Stimulated activated CD4-positive, alpha-beta T cell treated with anti-CD3 and anti-CD28 coated beads, TNF-alpha, amount 100 ng/mL, for 4 hours (primary cell): Measurements from ENCODE around the gene KNSTRN.

ENCODE experiments used
- DNase-seq, 3 experiments: peaks; one replicate each; pipeline ENCODE4 v3.0.0-alpha.2; 2020; ENCODE audit warnings: low read depth in 3 of 3

The KNSTRN gene

DNA sequence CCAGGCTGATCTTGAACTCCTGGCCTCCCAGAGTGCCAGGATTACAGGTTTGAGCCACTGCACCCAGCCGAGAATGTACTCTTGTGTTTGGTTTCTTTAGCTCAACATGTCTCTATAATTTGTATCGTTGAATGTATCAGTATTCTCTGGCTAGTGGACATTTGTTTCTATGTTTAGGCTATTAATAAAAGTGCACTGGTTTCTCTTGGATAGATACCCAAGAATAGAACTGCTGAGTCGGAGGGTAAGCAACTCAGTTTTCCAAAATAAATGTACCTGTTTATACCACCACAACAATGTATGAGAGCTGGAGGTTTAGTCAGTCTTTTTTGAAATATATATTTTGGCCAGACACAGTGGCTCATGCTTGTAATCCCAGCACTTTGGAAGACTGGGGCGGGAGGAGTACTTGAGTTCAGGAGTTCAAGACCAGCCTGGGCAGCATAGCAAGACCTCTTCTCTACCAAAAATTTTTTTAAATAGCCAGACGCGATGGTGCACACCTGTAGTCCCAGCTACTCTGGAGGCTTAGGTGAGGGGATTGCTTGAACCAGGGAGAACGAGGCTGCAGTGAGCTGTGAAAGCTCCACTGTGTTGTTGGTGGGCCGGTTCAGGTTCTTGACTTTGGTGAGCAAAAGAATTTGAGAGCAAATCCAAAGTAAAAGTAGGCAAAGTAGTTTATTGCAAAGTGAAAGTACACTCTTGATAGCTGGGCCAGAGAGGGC is 15.3 kb downstream of the KNSTRN start:
- no peak for DNase-seq

DNA sequence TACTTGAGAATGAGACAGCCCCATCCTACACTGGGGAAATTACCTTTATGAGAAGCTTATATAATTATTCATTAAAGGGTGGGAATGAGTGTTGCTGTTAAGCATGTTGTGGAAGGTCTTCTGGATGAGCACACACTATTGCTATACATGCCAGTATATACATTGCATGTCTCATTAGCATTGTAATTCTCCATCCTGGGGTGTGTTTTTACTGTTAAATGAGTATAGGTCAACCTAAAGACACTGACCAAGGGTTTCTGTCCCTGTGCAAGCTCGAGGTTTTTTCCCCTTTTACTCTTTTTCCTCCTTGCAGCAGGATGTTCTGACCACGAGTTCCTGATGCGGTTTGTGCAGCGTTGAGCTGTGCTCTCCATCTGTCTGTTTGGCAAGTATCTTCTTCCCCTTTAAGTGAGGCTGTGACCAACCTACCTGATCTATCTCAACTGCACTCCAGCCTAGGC is 15.9 kb downstream of the KNSTRN start:
- DNase-seq = no peak

DNA sequence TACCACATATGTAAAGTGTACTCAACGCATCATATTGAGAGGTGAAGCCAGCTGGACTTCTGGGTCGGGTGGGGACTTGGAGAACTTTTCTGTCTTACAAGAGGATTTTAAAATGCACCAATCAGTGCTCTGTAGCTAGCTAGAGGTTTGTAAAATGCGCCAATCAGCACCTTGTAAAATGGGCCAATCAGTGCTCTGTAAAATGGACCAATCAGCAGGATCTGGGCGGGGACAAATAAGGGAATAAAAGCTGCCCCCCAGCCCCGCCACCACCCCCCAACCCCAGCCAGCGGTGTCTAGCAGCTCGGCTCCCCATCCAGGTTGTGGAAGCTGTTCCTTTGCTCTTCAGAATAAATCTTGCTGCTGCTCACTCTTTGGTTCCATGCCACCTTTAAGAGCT is 16.8 kb downstream of the KNSTRN start:
- DNase-seq = no peak

DNA sequence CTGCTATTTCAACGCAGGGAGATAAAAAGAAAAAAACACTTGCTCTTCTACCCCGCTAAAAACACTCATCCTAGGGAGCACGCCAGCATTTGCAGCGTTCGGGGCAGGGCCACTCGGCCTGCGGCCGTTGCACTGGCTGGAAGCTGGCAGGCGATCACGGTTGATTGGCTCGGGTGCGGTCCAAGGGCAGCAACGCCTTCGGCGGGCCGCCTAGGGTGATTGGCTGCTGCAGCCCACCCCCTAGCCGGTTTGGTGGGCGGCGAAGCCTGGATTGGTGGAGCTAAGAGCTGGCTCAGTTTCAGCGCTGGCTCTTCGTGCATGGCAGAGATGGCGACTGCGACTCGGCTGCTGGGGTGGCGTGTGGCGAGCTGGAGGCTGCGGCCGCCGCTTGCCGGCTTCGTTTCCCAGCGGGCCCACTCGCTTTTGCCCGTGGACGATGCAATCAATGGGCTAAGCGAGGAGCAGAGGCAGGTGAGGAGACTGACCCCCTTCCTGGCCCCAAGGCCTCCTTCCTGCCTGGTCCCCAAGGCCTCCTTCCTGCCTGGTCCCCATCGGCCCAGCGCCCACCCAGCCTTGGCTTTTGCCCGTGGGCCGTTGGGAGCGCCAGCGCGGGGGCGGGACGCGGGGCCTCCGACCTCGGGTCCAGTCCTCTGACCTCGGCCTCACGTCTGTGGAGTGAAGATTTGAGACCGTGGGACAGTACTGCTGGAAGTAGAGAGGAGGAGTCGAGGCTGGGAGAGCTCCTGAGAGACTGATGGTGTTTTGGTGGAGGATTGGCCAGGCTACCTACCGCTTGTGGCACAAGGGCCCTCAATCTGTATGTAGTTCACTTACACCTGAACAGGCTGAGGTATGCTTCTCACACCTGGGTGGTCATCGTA is 23.2 kb downstream of the KNSTRN start, which contains the start of gene IVD:
IVD (plus strand) TSS at position 295 of the 881 bp plus-strand sequence; CDS start at position 328, 33 bp downstream.
- peak; percentile 69 to 75 (median 70) for DNase-seq

DNA sequence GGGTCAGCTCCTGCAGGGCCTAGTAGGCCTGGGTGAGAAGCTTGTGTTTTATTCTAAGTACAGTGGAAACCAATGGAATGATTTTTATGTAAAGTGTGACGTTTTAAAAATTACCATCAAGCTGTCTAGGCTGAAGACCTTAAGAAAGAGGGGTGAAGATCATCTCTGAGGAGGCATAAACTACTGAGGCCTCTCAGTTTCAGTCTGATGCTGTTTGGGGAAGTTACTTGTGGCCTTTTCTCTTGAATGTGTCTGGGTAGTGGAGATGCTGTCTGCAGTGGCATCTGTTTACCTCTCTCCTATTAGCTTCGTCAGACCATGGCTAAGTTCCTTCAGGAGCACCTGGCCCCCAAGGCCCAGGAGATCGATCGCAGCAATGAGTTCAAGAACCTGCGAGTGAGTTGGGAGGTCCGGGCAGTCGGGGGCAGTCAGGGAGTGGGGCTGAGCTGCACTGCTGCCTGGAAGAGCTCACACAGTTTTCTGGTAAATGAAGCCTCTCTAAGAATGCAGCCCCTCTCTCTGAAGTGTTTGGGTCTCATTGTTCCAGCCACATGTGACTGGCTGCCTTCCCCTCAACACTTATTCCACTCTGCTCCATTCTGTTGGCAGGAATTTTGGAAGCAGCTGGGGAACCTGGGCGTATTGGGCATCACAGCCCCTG is 24.9 kb downstream of the KNSTRN start:
- DNase-seq = no peak

DNA sequence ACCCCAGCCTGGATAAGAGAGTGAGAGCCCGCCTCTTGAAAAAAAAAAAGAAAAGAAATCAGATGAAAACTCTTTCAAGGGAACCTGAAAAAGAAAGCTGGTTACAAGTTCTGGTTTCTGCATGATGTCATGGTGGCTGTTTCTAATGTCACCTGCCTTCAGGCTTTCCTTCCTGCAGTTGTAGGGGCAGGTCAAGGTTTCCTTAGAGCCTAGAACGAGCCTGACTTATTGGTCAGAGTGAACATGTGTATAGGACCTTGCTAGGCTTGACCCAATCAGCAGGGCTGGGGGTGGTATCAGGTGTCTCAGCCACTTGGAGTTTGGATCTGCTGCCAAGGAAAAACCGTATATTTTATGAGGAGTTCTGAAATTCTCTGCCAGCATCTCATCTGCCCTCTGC is 26.8 kb downstream of the KNSTRN start:
- no peak for DNase-seq

DNA sequence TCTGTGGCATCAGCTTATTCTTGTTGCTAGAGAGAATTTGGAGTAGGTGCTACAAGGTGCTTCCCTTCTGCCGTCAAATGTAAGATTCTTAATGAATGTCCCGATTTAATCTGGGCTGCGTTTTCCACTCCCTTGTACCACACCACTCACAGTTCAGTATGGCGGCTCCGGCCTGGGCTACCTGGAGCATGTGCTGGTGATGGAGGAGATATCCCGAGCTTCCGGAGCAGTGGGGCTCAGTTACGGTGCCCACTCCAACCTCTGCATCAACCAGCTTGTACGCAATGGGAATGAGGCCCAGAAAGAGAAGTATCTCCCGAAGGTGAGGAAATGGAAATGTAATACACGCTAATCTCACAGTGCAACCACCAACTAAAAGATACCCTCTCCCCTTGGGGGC is 28.0 kb downstream of the KNSTRN start:
- DNase-seq = no peak

DNA sequence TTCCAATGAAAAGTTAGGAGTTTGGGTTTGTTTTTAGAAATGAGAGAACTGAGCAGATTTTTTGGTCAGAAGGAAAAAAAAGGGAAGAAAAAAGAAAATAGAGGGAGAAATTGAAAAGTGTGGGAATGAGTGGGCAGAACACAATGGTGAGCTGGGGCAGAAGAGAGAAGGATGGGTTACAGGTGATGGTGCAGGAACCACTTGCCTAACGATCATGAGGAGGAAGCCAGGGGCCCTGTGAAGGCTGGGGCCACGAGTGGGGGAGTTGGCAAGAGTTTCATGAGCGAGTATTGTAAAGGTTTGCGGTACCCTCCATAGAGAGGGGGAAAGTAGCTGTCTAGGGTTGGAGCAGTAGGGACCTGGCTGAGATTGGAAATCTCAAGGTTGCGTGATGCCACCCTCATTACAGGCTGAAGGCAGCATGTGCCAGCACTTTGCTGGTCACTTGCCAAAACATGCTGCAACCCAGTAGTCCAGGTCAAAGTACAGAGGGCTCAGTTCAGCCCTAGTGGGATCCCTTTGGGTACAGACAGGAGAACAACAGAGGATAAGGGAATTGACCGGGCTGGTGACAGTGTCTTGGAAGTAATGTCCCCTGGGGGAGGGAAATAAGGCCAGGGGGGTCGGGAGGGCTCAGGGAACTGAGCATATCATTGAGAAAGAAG is 29.7 kb downstream of the KNSTRN start:
- no peak for DNase-seq

DNA sequence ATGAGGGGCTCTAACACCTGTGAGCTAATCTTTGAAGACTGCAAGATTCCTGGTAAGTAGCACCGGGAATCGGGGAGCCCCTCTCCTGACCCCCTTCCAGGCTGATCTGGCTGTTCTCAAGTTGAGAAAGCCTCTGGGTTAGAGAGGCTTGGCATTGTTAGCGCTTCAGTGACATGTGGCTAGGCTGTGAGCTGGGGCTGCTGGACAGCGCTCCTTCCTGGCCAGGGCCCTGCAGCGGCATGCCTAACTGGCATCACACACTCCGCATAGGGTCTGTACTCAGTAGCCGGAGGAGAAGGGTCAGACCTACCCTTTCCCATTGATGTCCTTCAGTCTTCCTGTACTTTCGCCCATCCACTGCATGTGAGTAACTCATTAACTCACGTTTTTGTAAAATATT is 30.5 kb downstream of the KNSTRN start:
- no peak for DNase-seq

DNA sequence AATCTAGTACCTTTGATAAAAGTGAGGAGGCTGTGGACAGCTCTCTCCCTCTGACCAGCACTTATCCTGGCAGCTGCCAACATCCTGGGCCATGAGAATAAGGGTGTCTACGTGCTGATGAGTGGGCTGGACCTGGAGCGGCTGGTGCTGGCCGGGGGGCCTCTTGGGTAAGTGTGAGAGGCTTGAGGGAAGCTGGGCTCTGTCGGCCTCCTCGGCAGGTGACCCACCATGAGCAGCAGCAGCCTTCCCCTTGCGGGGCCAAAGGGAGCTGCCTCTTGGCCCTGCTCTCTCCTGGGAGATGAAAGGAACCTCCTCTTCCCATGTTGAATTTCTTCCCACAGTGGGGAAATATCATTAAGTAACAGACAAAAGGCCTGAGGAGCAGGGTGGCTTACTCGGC is 32.3 kb downstream of the KNSTRN start:
- DNase-seq = no peak

DNA sequence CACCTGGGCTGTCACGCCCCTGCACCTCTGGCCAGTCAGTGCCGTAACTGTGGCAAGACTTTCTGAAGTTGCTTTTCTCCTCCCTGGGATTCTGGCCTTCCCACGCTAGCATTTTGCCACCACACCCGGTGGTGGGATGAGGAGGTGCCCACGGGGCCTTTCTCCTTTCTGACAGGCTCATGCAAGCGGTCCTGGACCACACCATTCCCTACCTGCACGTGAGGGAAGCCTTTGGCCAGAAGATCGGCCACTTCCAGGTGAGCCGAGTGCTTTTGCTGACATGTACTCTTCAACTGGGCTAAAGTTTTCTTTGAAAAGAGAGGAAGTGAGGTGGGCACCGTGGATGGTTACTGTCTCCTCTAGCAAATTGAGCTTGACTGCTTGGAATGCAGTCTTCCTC is 32.7 kb downstream of the KNSTRN start:
- DNase-seq = no peak

DNA sequence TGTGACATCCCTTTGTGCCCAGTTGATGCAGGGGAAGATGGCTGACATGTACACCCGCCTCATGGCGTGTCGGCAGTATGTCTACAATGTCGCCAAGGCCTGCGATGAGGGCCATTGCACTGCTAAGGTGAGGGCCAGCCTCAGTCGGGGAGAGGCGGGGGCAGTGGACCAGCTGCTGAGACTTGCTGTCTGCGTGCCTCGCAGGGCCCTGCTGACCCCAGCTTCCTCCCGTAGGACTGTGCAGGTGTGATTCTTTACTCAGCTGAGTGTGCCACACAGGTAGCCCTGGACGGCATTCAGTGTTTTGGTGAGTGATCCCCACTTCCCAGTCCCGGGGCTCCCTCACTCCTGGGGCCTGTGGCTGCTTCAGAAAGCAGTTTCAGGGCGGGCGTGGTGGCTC is 33.5 kb downstream of the KNSTRN start:
- no peak for DNase-seq

DNA sequence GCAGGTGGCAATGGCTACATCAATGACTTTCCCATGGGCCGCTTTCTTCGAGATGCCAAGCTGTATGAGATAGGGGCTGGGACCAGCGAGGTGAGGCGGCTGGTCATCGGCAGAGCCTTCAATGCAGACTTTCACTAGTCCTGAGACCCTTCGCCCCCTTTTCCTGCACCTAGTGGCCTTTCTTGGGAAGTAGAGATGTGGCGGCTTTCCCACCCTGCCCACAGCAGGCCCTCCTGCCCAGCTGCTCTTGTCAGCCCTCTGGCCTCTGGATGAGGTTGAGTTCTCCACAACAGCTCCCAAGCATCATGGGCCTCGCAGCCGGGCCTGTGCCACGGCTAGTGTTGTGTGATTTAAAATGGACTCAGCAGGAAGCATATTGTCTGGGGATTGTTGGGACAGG is 35.6 kb downstream of the KNSTRN start:
- DNase-seq = no peak

DNA sequence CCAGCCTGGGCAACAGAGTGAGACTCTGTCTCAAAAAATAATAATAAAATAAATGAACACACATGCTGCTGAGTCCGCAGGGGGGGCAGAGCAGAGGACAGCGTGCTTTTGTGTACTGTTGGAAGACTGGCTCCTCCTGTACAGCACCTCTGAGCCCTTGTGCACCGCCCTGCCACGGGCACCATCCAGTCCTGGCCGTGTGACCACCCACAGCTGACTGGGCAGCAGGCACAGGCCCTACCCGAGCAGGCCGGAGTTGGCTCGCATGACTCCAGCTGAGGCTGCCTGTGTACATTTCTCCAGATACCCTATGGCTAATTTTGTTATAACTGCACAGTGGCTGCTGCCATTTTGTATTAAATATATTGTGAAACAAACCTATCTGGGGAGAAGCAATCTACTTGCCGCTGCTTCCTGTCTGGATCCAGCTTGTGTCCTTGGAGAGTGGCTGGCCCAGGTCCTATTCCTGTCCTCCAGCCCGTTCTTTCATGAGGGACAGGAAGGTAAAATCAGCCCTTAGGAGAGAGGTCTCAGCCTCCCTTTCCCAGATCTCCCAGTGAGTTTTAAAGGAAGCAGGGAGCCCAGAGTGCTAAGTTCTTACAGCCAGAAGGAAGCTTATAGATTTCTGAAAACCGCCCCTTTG is 37.7 kb downstream of the KNSTRN start:
- no peak for DNase-seq

DNA sequence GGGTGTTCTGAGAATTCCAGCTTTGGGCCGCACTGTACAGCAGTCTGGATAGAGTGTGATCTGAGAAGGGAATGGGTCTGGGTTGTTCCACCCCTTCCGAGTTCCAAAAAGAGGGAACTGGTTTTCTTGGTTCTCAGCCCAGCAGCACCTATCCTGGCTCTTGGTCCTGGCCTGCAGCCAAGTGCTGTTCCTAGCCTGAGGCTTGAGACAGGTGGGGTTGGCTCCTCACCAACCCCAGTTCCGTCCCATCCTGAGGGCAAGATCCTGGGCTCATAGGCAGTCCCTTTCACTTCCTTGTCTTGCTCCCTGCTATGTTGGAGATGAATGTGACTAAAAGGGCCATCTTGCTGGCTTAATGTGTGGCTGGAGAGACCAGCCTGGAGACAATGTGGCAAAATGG is 38.3 kb downstream of the KNSTRN start:
- no peak for DNase-seq

DNA sequence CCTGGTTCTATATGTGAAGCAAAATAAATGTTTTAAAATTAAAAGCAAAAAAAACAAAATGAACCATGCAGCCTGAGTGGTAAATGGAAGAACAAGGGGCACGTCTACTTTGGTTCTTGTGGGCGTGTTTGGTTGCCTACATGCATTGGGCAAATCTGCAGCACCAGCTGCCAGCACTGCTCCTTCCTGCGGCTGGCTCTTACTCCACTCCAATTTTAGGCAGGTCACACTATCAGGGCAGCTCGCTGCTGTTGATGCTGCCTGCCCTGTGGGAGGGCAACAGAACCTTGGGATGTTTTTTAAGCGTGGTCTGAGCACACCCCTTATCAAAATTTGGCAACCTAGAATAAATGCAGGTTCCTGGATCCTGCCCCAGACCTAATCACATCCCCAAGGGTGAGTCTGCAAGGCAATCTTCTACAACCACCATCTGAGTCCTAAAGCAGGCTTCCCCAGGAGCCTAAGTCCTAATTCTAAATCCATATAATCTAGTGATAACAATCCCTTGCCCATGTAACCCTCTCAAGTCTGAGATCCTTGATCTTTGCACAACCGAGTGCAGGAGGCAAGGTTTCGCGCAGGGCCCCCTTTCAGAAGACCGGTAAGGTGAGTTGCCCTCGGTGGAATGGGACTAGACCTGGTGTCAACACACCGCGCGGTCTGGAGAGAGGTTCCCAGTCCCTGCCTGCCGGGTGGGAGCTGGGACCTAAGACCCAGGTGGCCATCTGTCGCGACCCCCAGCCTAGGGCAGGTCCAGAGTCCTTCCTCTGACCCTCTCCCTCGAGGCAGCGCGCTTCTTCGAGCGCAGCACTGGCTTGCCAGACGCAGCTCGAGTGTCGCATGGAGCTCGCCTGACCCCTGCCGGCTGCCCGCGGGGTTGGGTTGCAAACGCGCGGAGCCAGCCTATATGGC is 39.0 kb downstream of the KNSTRN start:
- peak; percentile 70 to 75 (median 70) for DNase-seq

DNA sequence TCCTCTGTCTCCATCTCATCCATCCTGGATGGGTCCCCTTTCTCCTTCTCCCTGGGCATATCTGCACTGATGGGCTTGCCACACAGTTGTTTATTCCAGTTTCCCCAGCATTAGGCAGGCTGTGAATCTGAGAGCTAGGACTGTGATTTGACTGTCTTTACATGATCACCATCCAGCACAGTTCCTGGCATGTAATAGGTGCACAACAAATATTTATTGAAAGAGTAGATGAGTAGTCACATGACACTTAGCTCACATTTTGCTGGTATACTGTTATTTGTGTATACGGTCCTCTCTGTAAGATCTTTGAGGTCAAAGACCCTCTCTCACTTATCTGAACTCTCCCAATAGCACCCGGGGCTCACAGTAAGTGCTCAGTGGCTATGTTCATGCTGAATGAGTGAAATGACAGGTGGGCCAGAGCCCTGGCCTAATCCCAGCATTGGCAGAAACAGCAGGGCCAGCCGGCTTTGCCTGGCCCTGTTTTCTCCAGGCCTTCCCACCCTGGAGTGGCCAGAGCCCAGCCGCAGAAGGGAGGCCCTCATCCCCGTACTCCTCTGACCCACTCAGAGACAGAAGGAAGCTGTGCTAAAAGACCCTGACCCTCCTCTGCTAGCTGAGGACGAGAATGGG is 42.1 kb downstream of the KNSTRN start:
- no peak for DNase-seq

DNA sequence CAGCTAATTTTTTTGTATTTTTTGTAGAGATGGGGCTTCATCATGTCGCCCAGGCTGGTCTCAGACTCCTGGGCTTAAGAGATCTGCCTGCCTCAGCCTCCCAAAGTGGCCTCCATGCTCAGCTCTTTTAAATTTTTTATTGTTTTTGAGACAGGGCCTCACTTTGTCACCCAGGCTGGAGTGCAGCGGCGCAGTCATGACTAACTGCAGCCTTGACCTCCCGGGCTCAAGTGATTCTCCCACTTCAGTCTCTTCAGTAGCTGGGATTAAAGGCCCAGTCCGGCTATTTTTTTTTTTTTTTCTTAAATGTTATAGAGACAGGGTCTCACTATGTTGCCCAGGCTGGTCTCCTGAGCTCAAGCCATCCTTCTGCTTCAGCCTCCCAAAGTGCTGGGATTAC is 43.2 kb downstream of the KNSTRN start:
- no peak for DNase-seq

DNA sequence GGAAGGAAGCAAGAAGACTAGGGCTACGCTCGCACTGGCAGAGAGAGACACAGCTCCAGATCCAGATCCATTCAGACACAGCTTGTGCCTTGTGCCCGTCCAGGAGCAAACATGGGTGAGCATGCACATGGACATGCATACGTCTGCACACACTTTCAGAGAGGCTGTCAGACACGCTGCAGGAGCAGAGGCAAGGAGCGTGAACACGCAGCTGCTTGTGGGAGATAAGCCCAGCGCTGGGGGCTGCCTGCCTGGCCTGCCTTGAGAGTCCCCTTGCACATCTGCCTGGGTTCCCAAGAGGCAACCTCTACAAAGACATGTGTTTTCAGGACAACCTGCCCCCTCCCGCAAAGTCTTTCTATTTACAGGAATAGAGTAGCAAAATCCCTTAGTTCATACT is 44.7 kb downstream of the KNSTRN start:
- no peak for DNase-seq

DNA sequence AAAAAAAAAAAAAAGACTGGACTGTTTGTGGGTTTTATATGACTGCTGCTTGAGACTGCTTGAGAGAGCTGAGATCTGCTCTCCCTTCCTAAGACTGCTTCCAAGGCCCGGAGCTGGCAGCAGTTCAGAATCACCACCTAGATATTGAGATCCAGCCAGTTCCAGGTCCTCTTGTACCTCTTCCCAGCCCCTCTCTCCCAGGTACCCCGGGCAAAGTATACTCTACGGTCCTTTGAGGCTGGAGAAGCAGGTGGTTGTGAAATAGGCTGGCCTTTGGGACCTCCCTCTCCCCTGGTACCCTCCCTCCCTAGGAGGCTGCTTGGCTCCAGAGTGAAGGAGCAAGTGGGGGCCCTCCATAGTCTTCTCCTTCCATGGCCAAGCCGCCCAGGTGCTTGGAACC is 45.7 kb downstream of the KNSTRN start:
- DNase-seq = no peak
